GM18909 (cell line): Measurements from ENCODE around the gene CIROP.
A peak's percentile ranks its signal among the peaks of the same experiment; 100 is the strongest.

Experiments
- ATAC-seq: cut with Tn5 transposase; IDR thresholded peaks from one replicate; pipeline ENCODE4 v1.9.1; 2021; ENCODE audit warnings: mild to moderate bottlenecking; ENCODE audit not compliant: unreplicated experiment, poor library complexity

Gene CIROP

DNA sequence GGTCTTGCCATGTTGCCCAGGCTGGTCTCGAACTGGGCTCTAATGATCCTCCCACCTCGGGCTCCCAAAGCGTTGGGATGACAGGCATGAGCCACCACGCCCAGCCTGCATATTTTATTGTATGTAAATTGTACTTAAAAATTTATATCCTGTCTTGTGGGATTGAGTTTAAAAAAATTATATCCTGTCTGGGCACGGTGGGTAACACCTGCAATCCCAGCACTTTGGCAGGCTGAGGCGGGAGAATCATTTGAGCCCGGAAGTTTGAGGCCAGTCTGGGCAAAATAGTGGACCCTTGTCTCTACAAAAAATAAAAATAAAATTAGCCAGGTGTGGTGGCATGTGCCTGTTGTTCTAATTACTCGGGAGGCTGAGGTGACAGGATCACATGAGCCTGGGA lies 28.2 kb upstream of the CIROP start:
- ATAC-seq: no peak

DNA sequence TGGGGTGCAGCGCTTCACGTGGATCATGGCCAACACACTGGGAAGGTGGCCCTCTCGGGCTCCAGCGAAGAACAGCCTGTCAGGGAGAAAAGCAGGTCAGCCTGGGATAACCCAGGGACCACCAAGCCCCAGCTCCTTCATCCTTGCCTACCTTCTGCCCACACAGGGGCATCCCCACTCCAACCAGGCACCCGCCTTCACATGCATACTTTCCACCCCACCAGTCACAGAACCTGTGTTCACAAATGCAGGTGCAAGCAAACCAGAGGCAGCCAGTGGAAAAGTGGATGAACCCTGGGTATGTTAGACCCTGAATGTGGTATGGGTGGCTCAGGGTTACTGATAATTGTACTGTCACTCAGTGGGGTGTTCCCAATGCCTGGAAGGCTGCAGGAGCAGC lies 26.7 kb upstream of the CIROP start:
- no peak for ATAC-seq

GRCh38 chr14:23130871-23131270 lies 26.1 kb upstream of the CIROP start:
- no peak for ATAC-seq

GRCh38 chr14:23129759-23130316 lies 25.0 kb upstream of the CIROP start:
- ATAC-seq: no peak

GRCh38 chr14:23128969-23129758 lies 24.4 kb upstream of the CIROP start:
- no peak for ATAC-seq

DNA sequence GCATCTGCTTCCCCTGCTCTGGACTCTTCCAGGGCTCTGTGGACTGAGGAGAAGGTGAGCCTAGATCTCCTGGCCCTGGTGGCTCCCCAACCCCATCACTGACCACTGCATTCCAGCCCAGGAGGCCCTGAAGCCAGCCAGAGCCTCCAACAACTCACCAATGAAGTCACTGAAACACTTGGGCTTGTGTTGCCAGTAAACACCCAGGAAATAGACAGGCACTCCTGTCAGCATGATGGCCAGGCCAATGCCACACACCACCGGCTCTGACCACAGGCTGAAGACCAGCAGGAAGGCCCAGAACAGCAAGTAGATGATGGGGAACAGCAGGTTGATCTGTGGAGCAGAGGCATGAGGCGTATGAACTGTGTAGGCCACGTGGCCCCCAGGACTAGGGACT lies 23.1 kb upstream of the CIROP start:
- no peak for ATAC-seq

DNA sequence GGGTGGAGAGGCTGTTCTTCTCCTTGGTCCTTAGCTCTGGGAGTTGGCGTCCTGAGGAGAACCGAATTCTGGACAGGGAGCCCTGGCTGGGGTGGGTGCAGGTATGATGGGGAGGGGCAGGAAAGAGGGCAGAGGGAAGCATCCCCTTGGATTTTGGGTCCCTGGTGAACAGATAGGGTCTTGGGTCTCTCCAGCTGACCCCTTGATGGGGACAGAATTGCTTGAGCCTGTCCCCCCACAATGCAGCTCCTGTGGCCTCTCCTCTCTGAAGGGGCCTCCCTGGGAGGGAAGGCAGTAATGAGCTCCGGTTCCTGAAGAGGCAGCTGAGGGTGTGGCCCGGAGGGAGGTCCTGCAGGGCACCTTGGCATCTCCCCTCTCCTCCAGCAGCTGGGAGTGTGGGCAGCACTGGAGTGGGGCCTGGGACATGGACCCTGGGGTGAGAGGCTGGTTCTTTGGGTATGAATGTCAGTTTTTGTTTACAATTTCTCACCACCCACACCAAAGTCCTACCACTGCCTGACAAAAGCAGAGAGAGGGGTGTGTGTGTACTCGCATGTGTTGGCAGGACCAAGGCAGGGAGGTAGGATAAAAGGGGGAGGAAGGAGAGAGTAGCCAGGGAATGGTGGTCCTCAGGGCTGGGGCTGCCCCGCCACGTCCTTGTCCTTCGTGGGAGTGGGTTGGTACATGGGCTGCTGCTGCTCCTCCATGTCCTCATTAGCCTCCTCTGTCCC lies 21.9 kb upstream of the CIROP start:
- ATAC-seq: no peak

- no peak for ATAC-seq
Measured at GRCh38 chr14:23125933-23126524, 21.2 kb upstream of the CIROP start.

DNA sequence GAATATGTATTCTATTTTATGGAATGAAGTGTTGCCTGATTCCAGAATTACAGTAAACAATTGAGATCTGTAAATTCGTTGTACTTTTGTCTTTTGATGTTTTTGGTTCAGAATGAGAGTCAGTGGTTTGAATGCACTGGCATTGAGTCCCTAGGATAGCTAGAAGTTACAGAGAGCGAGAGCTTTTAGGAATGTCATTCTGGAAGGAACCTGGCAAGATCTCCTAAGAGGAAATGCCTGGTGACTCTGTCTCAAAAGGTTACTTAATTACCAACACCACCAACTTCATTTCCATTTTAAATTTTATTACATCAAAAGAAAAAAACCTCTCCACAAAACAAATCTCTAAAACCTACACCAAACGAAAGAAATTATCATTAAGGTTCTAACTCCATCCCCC lies 20.2 kb upstream of the CIROP start:
- ATAC-seq: no peak

- ATAC-seq: no peak
Measured at GRCh38 chr14:23124337-23124954, 19.7 kb upstream of the CIROP start.

DNA sequence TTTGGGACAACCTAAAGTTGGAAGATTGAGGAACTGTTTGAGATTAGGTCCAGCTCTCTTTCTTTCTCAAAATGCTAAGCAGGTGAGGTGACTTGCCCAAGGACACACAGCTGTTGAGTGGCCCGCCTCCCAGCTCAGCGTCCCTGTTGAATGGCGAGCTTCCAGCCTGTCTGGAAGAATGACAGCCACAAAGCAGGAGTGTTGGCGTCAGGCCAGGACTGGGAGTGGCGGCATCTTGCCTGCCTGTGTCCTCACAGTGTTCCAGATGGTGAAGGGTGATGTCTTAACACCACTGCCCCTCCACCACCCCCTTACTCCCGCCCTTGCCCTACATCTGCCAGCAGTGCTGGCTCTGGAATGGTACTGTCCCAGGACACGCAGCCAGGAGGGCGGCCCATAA lies 18.6 kb upstream of the CIROP start:
- ATAC-seq: no peak

DNA sequence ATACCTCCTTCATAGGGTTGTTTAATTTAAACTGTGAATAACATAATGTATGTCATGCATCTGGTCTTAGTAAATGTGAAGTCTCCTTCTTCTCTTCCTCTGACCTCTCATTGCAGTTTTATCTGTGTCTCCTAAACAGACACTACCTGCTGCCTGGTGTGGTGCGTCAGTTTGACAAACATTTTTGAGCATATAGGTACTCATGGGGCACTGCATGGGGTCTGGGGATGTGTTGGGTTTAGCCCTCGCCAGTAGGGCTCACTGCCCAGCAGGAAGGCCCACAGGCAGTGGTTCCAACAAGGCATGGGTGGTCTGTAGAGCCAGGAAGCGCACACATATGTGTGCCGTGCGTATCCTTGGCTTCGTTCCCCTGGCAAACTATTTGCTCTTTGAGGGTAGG lies 17.3 kb upstream of the CIROP start:
- no peak for ATAC-seq

GRCh38 chr14:23121361-23121771 lies 16.6 kb upstream of the CIROP start:
- no peak for ATAC-seq

DNA sequence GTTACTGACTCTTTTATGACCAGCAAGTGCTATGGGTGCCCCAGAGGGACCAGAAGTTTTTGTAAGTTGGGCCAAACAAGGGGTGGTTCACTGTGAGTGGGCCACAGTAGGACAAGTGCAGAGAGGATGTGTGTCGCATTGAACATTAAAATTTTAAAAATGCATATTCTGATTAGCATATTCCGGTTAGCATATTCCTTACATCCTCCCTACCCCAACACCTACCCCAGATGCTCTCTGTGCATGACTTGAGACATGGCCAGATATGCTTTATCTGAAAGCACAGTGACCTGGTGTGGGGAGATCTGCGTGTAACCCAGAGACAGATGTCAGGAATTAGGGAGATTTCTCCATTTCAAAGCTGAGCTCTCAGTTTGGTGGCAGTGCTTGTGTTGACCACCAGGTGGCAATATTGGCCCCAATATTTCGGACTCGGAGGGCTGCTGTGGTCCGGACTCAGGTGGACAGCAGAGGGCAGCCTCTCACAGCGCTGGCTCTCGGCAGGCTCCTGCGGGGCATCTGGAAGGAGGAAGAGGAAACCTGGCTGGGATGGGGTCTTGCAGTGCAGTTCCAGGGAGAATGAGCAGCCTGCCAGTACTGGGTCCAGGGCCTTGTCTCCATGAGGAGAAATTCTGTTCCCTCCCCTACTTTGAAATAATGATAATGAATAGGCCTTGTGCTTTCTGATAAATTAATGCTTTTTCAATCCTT lies 15.9 kb upstream of the CIROP start:
- ATAC-seq: peak; percentile 79

DNA sequence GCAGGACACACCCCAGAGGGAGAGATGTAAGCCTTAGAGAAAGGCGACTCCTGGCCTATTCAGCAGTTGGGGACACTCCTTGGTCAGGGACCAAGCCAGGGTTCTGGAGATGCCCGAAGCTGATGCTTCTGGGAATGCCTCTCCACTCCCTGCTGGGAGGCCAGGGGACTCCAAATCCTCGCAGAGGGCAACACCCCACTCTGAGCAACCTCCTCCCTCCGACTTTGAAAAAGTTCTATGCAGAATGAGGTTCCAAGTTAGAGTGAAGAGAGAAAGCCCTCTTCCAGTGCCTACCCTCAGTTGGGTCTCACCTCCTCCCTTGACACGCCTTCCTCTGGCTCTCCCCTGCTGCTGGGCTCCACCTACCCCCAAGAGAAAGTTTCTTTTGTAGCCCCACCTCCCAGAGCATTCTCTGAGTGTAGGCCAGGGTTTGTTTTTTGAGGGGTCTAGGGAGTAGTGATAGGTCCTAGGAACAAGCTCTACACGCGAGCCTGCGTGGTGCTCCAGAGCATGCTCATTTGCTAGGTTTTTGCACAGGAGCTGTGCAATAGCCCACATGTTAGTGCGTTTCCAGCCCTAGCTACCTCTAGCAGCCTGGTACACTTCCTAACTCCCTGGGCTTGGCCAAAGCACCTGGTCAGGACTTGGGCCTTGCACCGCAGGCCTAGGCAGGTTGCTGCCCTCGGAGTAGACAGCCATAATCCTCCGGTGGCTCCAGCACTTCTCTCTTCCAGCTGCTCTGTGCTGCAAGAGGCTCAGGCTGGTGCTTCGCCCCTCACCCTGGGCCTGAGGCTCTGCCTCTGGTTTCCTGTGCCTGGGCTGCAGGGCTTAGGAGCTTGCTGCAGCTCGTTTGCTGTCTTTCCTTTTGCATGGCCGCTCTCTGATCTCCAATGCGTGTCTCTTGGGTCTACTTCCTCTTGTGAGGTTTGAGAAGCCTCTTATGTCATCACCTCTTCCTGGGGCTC lies 14.9 kb upstream of the CIROP start:
- ATAC-seq: no peak

DNA sequence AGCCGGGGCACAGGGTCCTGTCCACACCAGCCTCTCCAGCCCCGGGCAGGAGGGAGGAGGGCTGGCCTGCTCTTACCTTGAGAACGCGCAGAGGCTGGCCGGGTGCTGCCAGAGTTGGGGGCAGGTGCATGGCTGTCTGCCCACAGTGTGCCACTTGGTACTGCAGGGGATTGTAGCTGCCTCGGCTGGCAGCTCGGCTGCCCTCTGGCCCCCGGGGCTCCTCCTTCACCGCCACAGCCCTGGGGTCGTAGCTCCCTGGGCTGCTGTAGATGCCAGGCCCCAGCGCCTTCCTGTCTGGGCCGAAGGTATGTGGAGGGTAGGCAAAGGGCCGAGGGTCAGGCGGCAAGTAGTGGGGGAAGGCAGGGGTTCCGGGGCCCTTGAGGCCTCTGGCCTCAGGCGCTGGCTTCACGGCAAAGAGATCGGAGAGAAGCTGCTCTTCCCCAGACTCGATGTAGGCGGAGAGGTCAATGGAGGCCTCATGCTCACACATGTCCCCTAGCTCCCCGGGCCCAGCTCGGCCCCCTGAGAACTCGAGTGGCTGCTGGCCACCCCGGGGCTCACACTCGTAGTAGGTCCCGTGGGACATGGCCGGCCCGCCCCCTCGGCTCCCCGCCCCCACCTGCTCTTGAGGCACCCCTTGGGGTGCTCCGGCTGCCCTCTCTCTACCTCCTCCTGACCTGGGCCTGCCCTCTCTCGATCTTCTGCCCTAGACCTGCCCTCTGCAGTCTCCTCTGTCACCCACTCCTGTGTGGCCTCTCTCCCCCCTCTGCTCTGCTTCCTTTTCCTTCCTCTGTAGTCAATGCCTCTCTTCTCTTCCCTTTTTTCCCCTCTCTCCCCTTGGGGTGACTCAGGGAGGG lies 13.9 kb upstream of the CIROP start, which contains the start of gene CEBPE:
Gene CEBPE (minus strand): TSS at position 750 of the 857 bp plus-strand sequence. CDS start 164 bp downstream, at position 586.
- ATAC-seq: no peak

- no peak for ATAC-seq
Measured at GRCh38 chr14:23117371-23118020, 12.7 kb upstream of the CIROP start.
